Erythroblast (primary cell): ENCODE measurements around the gene XIRP2.

Experiments used
- GATA1 ChIP-seq: IDR thresholded peaks from 2 replicates; pipeline ENCODE4 v1.6.1; 2011; ENCODE audit warnings: low read depth, mild to moderate bottlenecking, control low read depth, low read length, moderate library complexity
- POLR2A ChIP-seq: IDR thresholded peaks from 2 replicates; pipeline ENCODE4 v1.6.1; 2011; ENCODE audit warnings: mild to moderate bottlenecking, low read length

GRCh38 chr2:166921261-166921896 is 33.1 kb downstream of the XIRP2 start:
- TF ChIP-seq POLR2A (no peak), GATA1 (no peak)
